ENCODE data around the gene KLF7. TPM values are rescaled to one million over a fixed set of nuclear protein-coding genes. Genes with fewer than 3 reads are reported as not detected.

KLF7 gene
- total and polyA plus RNA-seq, 2 donors (not counting 1 experiment from before 2014, with no cell fraction given): 12.9 to 21.0 TPM

DNA sequence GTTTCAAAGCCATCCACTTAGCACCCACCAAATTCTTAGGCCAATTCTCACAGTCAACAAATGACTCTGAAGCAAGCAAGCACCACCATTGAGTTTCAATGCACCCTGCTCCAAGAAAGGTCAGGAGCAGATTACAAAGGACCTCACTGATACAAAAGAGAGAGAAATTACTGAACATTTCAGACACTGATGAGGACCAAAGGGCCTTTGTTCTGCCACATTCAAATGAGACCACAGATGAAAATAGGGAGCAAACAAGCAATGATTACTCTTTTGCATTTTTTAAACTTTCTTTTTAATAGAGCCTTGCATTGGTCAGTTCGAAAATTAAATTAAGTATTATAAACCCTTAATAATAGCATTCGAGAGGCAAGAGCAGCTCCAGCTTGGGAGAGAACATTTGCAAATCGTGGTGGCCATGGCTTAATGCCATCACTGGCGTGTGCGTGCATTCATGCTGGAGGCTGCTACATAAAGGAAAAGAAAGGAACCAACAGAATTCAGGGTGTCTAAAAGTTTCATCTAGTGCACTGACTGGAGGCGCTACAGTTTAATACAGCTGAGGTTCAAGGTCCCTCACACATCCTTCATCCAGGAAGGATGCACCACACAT, 87.5 kb downstream of the KLF7 start:
- no peaks in the 10 kb centered on the region for H3K4me1 ChIP-seq (ENCODE audit: control insufficient read depth, extremely low read depth, insufficient read depth, low read length)
- no peaks in the 10 kb centered on the region for H3K9me3 ChIP-seq (ENCODE audit: control insufficient read depth, insufficient read depth, low read depth, low read length)
- H4K20me1 ChIP-seq (ENCODE audit: control insufficient read depth, extremely low read depth, insufficient read depth, low read length): no peaks in the 10 kb centered on the region
- peaks cover 7% of the 10 kb centered on the region for H3K36me3 ChIP-seq (ENCODE audit: control insufficient read depth, insufficient read depth, low read length)
- no peaks in the 10 kb centered on the region for H3K27me3 ChIP-seq (ENCODE audit: control insufficient read depth, insufficient read depth, low read length)
- TF ChIP-seq EZH2 (IDR thresholded peaks at IDR 0.05; ENCODE audit: low read length, missing control alignments): no peak
- TF ChIP-seq, protein P1, sequence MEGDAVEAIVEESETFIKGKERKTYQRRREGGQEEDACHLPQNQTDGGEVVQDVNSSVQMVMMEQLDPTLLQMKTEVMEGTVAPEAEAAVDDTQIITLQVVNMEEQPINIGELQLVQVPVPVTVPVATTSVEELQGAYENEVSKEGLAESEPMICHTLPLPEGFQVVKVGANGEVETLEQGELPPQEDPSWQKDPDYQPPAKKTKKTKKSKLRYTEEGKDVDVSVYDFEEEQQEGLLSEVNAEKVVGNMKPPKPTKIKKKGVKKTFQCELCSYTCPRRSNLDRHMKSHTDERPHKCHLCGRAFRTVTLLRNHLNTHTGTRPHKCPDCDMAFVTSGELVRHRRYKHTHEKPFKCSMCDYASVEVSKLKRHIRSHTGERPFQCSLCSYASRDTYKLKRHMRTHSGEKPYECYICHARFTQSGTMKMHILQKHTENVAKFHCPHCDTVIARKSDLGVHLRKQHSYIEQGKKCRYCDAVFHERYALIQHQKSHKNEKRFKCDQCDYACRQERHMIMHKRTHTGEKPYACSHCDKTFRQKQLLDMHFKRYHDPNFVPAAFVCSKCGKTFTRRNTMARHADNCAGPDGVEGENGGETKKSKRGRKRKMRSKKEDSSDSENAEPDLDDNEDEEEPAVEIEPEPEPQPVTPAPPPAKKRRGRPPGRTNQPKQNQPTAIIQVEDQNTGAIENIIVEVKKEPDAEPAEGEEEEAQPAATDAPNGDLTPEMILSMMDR (conservative IDR thresholded peaks at IDR 0.05 in 1 of 2, IDR thresholded peaks at IDR 0.05 in 1 of 2; ENCODE audit: low read depth in 1 of 2, low read length in 2 of 2): no peak
- no peak overlapping the region for H2AFZ ChIP-seq (ENCODE audit: low read length)
- no peak for DNase-seq (ENCODE audit: low read depth in 2 of 2)
- H3K27ac ChIP-seq (ENCODE audit: insufficient read depth, low read length): no peak overlapping the region
- H3K4me2 ChIP-seq (ENCODE audit: extremely low read depth, insufficient read depth, low read length): no peak overlapping the region
- H3K4me3 ChIP-seq (replicated peaks in 1 of 4; ENCODE audit: control extremely low read depth in 1 of 4, insufficient read depth in 1 of 4, low read depth in 3 of 4, low read length in 4 of 4): no peak overlapping the region
- H3K79me2 ChIP-seq (ENCODE audit: control insufficient read depth, insufficient read depth, low read length): peaks cover 2% of the 10 kb centered on the region
- H3K9ac ChIP-seq (ENCODE audit: insufficient read depth, low read length): no peak overlapping the region

DNA sequence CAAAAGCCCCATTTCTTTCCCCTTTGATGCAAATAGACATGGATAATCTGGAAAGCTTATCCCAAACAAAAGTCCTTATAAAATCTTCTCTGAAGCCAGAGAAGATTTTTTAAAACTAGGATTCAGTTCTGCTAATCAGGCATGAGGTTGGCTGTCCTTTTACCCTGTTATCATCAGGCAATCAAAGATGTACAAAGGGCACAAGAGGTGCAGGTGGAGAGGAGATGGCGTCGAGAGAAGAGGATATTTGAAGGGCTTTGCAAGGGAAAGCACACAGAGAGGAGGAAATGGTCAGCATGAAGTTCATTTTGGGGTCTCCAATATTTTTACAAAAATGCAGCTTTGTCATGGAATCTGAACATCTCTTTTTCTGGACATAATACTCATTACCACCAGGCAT, 88.5 kb downstream of the KLF7 start:
- Histone ChIP-seq H3K27me3 (ENCODE audit: control insufficient read depth, insufficient read depth, low read length) (no peaks in the 10 kb centered on the region), H3K9ac (ENCODE audit: insufficient read depth, low read length) (no peak overlapping the region), H3K9me3 (ENCODE audit: control insufficient read depth, insufficient read depth, low read depth, low read length) (no peaks in the 10 kb centered on the region), H3K79me2 (ENCODE audit: control insufficient read depth, insufficient read depth, low read length) (no peaks in the 10 kb centered on the region), H3K27ac (ENCODE audit: insufficient read depth, low read length) (no peak overlapping the region), H2AFZ (ENCODE audit: low read length) (no peak overlapping the region), H4K20me1 (ENCODE audit: control insufficient read depth, extremely low read depth, insufficient read depth, low read length) (no peaks in the 10 kb centered on the region), H3K4me1 (ENCODE audit: control insufficient read depth, extremely low read depth, insufficient read depth, low read length) (no peaks in the 10 kb centered on the region), H3K4me2 (ENCODE audit: extremely low read depth, insufficient read depth, low read length) (no peak overlapping the region), H3K36me3 (ENCODE audit: control insufficient read depth, insufficient read depth, low read length) (peaks cover 7% of the 10 kb centered on the region), H3K4me3 (replicated peaks in 1 of 4; ENCODE audit: control extremely low read depth in 1 of 4, insufficient read depth in 1 of 4, low read depth in 3 of 4, low read length in 4 of 4) (no peak overlapping the region)
- no peak for TF ChIP-seq EZH2 (IDR thresholded peaks at IDR 0.05; ENCODE audit: low read length, missing control alignments)
- TF ChIP-seq, protein P1 (conservative IDR thresholded peaks at IDR 0.05 in 1 of 2, IDR thresholded peaks at IDR 0.05 in 1 of 2; ENCODE audit: low read depth in 1 of 2, low read length in 2 of 2): no peak
- DNase-seq (ENCODE audit: low read depth in 2 of 2): no peak

DNA sequence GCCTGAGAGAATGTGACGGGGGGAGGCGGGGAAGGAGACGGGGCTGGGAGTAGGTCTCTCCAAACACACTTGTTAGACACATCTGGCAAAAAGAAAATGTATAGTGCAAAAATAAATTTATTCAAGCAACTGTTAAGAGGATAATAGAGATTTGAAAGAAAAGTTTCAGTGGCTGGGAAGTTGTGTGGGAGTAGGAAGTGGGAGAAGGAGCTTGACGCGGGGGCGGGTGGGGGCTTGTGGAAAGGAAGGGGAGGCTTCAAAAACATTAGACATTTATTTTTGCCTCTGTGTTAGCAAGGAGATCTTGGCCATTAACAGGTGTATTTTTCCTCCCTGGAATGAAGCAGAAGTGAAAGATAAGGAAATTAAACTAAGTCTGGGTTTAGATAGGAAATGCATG, 90.3 kb downstream of the KLF7 start:
- Histone ChIP-seq H3K36me3 (ENCODE audit: control insufficient read depth, insufficient read depth, low read length) (peaks cover 7% of the 10 kb centered on the region), H3K79me2 (ENCODE audit: control insufficient read depth, insufficient read depth, low read length) (no peaks in the 10 kb centered on the region), H3K9ac (ENCODE audit: insufficient read depth, low read length) (no peak overlapping the region), H4K20me1 (ENCODE audit: control insufficient read depth, extremely low read depth, insufficient read depth, low read length) (no peaks in the 10 kb centered on the region), H3K27me3 (ENCODE audit: control insufficient read depth, insufficient read depth, low read length) (no peaks in the 10 kb centered on the region), H3K4me3 (replicated peaks in 1 of 4; ENCODE audit: control extremely low read depth in 1 of 4, insufficient read depth in 1 of 4, low read depth in 3 of 4, low read length in 4 of 4) (no peak overlapping the region), H3K9me3 (ENCODE audit: control insufficient read depth, insufficient read depth, low read depth, low read length) (no peaks in the 10 kb centered on the region), H3K4me1 (ENCODE audit: control insufficient read depth, extremely low read depth, insufficient read depth, low read length) (no peaks in the 10 kb centered on the region), H3K4me2 (ENCODE audit: extremely low read depth, insufficient read depth, low read length) (no peak overlapping the region), H2AFZ (ENCODE audit: low read length) (no peak overlapping the region), H3K27ac (ENCODE audit: insufficient read depth, low read length) (no peak overlapping the region)
- DNase-seq (ENCODE audit: low read depth in 2 of 2): no peak
- TF ChIP-seq EZH2 (IDR thresholded peaks at IDR 0.05; ENCODE audit: low read length, missing control alignments): no peak
- TF ChIP-seq, protein P1 (conservative IDR thresholded peaks at IDR 0.05 in 1 of 2, IDR thresholded peaks at IDR 0.05 in 1 of 2; ENCODE audit: low read depth in 1 of 2, low read length in 2 of 2): no peak

Data from fibroblast of lung (primary cell).